T-helper 9 cell (primary cell): ENCODE results near the gene ZNF174.
A peak's percentile ranks its signal among the peaks of the same experiment; 100 is the strongest.

Source experiments
- DNase-seq: peaks from one replicate; pipeline ENCODE4 v3.0.0-alpha.2; 2020

ZNF174 gene

GRCh38 chr16:3443108-3444031, 42.4 kb downstream of the ZNF174 start, which contains the start of the genes NAA60 and ZNF597:
NAA60 (plus strand) TSS chr16:3443680; CDS start chr16:3476228, 32,548 bp downstream.
ZNF597 (minus strand) TSS chr16:3443504; CDS start chr16:3443153, 351 bp downstream.
- peak; percentile 61 for DNase-seq

GRCh38 chr16:3444032-3444388, 43.0 kb downstream of the ZNF174 start:
- DNase-seq = no peak

DNA sequence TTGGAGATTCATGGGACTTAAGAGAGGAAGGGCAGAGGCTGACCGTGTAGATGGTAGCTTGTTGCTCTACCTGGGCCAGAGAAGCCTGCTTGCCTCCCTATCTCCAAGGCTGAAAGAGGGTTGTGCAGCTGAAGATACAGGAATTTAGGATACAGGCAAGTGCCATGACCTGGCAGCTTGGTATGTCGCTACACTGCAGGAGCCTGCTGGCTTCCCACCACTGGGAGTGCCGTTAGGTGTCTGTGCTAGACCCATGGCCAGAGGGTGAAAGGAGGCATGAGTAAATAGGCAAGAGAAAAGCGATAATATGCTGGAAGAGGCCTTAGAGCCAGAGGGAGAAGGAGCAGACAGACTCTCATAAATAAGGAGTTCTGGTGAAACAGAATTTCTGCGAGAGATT, 53.1 kb downstream of the ZNF174 start:
- DNase-seq = no peak

DNA sequence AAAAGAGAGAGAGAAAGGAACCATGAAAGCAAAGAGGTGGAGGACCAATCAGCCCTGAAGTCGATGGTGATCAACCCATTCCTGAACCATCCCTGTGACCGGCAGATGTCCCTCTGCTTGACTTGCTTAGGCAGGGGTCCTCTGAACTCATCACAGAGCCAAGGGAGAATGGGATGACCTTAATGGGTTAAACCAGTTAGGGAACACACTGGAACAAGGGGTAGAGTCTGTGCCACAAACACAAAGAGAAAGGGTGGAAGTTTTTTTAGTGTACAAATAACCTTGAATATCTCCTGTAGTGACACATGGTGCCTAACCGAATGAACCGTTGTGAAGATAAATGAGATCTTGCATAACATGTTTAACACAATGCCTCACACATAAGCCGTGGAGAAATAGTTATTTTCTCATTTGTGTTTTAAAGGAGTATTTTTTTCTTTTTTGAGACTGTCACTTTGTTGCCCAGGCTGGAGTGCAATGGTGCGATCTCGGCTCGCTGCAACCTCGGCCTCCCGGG, 53.7 kb downstream of the ZNF174 start:
- no peak for DNase-seq

- DNase-seq = peak; percentile 86
Measured at GRCh38 chr16:3457434-3458252, 56.6 kb downstream of the ZNF174 start.

DNA sequence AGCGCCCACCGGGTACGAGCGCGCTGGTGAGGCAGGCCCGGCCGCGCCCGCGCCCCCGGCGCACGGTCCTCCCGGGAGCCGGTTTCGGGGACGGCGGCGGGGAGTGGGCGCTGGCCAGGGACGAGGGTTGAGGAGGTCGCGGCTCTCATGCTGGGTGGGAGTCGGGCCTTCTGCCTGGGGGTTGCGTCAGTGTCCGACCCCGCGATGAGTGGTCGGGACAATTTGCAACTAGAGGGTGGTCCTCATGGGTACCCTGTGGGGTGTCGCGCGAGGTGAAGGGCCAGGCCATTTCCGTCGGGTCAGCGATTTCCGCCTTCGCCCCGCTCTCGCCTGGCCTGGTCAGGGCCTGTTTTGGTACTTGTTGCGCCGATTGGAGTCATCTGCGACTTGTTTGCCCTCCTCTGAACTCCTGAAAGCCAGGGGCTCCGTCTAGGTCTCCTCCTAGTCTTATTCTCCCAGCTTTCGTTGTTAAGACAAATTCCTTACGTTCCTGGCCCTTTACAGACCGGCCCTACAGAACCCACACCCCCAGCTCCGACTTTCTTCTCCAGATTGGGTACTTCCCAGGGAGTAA, 57.4 kb downstream of the ZNF174 start:
- no peak for DNase-seq

DNA sequence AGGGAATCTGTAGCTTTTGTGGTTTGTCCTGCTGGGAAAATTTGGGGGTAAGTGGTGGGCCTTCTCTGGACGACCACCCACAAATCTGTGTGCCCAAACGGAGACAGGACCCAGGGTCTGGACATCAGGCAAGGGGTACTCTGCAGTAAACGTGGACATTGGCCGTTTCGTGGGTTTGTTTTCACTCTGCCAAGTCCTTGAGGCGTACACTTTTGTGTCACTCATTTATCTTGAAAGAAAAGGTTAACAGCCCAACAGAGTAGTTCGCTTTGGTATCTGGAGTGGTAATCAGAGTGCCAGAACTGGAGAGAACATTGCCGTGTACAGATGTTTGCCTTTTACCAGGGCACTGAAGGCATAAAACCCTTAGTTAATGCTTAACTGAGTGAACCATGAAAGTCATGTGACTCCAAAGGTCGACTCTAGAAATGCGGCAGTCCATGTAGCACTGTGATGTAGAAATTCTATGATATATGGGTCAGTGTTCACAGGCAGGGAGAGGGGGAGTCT, 57.9 kb downstream of the ZNF174 start:
- no peak for DNase-seq
